Muscle of back (tissue), 11 donors: ENCODE measurements around the gene CAPN14. TPM values are rescaled to one million over a fixed set of nuclear protein-coding genes. Genes with fewer than 3 reads are reported as not detected.

ENCODE experiments used
- DNase-seq, 3 donors: peaks; one replicate each; pipeline versions ENCODE4 v3.0.0 to v3.0.0-alpha.2; 2013
- polyA plus RNA-seq, 10 donors: library from polyadenylated mRNA; unstranded; fragments of 120-200 nt; gene quantifications; one replicate each; pipeline ENCODE4 v1.2.1, GENCODE V29; 2013; ENCODE audit not compliant: insufficient read length in 10 of 10

The CAPN14 gene
- polyA plus RNA-seq, 10 donors: 0.04 to 0.11 (median 0.07) TPM; not detected in 6

DNA sequence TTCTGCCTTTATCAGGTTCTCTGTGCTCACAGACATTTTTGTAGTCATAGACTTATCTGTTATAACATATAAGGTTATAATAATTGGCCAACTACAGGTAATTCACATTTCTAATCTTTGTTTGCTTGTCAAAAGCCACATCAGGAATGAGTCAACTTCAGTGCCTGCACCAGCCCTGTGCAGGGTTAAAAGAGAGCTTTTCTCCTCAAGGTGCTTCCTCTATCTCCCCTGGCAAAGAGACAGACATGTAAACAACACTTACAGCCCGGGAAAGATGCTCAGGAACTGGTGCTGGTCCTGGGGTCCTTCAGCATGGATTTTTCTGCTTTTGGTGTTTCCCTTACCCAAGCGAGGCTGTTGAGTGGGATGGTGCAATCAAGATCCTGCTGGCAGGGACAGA is 9.0 kb upstream of the CAPN14 start:
- no peak for DNase-seq

DNA sequence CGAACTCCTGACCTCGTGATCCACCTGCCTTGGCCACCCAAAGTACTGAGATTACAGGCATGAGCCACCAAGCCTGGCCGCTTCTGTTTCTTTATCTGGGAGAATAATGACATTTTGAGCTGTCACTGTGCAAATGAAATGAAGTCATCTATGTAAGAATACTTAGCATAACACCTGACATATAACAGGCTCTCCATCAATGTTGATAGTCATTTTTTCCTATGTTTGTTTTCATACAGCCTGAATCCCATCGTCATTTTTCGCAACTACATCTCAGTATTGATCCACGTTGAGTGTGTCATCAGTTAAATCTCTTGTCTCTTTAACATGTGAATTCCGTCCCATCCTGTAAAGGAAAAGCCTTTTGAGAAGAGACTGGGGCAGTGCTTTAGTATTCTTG is 6.4 kb upstream of the CAPN14 start:
- DNase-seq: no peak

DNA sequence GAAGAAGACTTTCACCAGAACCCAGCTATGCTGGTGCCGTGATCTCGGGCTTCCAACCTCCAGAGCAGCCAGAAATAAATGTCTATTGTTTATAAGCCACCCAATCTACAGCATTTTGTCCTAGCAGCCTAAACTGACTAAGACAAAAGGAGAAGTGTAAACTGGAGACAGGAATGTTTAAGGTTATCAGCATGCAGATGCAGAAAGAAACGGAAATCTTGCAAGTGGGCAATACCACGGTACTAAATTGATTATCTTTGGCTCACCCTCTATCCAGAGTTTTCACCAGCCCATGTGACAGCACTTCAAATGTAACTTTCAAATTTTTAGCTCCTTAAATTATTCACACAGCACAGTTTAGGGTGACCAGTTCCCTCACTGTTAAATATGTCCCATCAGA is 5.7 kb upstream of the CAPN14 start:
- DNase-seq: no peak

DNA sequence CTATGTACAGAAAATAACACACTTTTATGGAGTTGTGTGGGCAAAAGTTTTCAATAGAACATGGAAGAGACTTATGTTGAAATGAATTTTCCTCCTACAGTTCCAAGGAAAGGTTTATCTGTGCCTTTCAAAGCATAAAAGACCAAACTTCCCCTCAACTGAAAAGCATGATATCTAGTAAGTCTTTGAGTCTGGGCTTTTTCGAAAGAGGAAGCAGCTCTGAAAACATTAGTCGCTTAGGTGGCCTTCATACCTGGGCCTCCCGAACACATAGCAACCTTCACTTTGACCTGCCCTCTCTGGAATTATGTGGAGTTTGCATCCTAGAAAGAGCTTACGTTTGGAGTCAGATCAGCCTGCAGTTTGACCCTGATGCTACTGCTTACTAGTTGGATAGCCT is 4.8 kb upstream of the CAPN14 start:
- DNase-seq: no peak

DNA sequence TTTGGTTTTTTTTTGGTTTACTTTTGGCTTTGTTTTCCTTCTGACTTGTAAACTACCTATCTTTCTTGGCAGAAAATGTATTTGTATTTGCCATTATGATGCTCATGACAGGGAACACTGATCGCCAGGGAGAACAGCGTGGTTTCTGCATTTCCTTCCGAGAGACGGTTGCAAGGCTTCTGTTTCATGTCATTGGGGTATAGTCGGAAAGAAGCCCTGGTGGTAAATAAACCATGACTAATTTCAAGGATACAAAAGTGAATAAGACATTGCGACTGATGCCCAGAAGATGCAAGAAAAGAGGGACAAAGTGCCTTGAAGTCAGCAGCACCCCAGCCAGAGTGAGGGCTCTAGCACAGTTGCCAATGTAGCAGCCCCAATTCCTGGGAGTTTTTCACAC is 4.2 kb upstream of the CAPN14 start:
- DNase-seq: no peak

DNA sequence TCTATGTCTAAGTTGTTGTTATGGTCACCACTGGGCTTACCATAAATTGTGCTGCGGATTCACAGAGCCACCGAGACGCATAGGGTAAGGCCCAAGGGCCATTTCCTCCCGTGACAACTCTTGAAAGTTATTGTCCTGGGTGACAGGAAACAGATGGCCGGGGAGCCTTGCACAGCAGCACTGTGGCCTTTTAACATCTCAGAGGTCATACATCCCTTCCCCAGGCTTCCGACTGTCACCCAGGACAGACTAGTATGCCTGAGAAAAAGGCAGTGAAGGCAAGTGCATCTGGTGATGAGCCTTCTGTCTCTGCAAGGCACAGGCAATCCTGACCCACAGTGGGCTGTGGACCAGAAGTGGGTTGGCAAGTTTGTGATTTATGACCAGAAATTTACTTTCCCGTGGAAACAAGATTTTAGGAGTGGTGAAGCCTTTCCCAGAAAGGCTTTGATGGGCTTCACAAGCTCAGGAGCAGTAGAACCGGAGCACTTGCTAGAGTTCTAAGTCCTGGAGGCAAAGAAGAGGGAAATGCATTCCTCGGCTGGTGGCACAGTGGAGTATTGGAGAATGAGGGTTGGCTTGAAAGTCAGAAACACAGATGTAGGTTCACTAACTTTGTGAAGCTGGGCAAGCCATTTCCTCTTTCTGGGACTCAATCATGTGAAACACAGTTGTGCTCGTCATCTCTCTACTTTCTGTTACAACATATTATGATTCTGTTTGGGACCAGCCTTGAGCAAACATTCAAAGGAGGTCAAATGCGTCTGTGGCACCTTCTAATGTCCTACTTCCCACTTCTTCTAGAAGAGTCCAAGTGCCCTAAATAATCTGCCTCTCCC is 2.0 kb upstream of the CAPN14 start:
- no peak for DNase-seq

DNA sequence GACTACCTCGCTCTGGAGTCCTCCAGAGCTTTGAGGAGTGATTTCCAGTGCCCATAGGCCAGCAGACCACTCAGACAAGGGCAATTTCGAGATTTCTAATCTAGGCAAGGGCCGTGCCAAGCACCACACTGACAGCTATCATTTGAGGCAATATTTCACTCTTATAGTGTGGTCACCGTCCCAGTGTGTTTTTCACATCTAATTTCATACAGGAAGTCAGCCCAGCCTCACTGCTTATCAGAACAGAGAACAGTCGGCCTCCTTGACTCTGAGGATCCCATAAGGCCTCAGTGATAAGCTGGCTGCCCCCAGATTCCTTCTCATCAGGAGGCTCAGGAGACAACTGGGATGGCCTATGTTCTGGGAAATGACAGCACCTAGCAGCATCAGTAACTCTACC is 581 bp downstream of the CAPN14 start:
- DNase-seq: no peak

DNA sequence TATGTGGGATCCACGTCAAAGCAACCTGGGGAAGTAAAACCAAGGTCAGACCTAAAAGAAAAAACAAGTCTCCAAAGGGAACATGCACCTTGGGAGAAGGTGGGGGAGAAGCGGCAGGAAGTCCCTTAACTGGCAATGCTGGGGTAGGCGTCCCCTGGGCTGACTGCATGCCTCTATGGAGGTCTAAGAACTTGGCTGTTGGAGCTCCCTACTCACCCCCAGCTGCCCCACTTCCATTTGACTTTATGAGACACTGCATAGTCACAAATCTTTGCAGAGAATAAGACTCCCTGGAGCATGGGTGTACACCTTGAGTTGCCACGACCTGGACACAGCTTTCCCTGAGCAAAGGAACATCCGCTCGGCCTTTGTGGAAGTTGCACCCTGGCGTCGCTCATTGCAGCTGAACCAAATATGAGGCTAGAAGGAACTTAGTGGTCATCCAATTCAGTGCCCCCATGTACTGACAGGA is 2.8 kb downstream of the CAPN14 start:
- DNase-seq: no peak

DNA sequence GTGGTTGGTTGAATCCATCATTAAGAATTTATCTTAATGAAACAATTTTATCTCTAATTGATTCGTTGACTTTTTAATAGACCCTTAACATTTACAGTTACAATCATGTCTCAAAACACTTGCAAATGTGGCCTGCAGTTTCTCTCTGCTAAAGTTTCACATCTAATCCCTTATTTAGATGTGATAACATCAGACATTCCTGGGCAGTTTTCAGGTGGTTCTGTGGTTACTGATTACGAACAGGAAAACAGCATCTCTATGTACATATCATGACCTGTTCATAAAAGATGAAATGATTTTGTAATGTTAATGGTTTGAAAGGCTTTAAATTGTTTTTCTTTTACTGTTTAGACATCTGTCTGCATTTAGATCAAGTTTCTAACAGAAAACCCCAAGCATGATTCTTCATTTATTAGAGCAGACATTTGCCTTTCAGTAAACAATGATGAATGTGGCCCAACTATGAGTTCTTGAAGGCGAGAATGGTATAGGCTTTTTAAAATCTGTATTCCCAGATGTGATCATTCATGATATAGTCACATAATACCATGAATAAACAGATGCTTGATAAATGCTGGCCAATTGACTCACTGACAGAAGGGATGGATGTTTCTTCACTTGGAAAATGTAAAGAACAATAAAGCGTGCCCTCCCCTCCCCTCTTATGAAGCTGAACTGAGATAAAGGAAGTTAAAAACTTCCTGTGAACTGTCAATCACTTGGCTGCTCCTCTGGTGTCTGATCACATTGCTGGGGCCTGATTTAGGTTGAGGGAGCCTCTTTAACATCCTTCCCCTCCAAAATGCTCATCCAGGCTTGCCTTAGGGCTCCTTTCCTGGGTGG is 3.5 kb downstream of the CAPN14 start:
- no peak for DNase-seq

DNA sequence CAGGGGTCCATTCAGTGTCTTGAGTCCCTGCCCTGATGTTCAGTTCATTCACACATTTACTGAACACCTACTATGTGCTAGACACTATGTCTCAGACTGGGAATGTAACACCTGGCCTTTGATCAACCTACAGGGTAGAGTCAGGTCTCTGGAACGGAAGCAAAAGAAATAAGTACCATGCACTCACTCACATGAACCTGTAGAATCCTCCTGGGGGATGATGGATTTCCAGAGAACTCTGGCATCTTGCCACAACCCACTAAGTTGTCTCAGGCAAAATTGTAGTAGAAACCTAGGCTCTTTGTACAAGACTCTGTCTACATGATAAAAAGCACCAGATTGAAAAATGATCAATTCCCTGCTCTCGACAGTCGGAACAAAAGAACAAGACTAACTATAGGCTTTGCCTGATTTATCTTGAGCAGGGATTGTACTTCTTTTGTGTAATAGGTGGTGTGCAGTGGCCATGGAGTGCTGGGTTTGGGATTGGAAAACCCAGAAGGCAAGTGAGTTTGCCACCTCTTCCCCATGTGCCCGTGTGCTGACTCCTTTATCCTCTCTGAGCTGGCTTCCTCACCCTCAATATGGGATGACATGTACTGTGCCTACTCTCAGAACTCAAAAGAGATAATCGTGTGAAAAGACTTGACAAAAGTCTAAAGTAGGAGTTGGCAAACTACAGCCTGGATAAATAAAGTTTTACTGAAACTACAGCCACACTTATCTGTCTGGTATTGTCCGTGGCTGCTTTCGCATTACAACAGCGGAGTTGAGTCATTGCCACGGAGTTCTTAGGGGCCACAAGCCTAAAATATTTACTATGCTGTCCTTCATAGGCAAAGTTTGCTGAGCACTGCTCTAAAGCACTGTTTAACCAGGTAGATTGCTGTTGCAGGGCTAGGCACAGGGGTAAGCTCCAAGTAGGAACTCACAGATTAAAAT is 4.4 kb downstream of the CAPN14 start:
- DNase-seq: no peak

DNA sequence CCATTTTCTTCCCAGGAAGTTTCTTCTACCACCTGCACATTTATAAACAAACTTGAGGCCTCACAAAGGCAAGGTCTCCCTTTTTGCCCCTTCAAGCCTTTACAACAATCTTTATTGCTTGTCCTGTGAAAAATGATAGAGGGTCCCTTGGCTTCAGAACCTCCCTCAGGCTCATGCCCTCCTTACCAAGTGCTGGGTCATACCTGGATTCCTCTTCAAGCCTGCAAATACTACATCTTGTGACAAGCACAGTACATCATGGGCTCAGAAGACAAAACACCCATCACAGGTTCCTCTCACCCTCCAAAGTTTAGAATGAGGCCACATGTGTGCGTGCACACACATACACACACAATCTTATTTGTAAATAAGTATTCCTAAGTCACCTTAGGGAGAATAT is 9.1 kb downstream of the CAPN14 start:
- DNase-seq: no peak

DNA sequence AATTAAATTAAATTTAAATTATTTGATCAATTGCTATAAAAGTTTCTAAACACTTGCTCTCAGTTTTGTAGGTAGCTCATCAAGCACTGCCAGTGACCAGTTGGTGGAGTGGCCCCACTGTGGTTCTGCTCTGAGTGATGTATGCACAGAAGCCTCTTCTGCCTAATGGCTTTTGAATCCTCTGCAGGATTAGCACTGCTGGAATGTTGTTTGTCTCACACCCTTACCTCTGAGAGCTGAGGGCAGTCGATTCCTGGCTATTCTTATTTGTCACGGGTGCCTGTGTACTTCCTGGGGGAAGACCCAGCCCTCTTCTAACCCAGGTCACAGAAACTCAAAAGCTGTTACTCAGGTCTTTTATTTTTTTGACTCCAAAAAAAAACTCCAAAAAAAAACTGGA is 9.5 kb downstream of the CAPN14 start:
- DNase-seq: no peak

DNA sequence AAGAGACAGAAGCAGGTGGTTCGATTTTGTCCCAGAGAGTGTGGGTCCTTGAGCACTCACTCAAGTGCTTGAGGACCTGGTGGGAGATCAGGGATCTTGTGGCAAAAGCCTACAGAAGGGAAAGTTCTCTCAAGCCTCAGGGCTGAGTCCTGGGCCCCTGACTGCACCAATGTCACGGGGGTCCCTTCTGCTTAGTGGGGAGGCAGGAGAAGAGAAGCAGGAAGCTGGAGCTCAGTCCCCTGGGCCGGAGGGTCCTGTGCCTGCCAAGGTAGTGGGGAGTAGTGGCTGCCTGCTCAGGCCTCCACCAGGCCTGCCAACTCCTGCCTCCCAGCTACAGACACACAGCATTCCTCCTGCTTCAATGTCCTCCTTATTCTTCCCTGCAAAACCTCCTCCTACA is 11.7 kb downstream of the CAPN14 start:
- no peak for DNase-seq

DNA sequence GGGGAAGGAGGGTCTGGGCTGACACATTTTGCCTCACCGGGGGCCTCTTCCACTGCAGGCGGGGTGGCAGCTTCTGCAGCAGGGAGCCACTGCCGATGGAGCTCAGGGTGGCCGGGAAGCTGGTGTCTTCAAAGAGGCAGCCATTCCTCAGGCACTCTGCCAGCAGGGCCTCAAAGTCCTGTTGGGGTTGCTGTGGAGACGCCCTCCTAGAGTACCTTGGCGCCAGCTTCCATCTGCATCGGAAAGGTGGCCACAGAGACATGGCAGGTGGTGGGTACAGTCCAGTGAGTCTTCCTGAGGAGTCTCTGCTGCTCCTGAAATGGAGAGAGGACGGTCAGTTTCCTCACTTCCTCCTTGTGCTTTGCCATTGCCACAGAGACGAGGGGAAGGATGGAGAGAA is 12.1 kb downstream of the CAPN14 start:
- no peak for DNase-seq

DNA sequence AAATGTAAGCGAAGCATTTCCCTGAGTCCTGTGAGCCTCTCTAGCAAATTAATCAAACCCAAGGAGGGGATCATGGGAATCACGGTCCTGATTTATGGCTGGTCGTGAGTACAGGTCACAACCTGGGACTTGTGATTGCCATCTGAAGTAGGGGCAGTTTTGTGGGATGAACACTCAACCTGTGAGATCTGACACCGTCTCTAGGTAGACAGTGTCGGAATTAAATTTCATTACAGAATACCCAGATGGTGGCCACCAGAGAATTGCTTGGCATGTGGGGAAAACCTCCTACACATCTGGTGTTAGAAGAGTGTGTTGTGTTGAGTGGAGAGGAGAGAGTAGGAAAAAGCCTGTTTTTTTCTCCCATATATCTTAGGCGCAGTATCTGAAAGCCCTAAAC is 12.5 kb downstream of the CAPN14 start:
- no peak for DNase-seq

DNA sequence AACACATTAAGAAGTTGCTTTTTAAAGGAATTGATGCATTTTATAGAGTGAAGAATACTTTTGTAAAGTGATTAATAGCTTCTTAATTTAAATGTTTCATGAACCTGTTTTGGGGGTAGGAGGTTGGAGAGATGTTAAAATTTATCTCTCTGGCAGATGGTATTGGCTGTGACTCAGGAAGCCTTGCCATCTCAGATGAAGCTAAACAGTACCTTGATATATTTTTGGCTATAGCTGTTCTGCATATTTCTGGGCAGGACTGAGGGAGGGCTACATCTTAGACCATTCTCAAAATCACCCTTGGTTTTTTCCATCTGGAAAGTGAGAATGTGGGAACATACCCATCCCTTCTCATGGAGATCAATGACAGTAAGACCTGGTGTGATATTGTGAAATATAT is 13.4 kb downstream of the CAPN14 start:
- no peak for DNase-seq

DNA sequence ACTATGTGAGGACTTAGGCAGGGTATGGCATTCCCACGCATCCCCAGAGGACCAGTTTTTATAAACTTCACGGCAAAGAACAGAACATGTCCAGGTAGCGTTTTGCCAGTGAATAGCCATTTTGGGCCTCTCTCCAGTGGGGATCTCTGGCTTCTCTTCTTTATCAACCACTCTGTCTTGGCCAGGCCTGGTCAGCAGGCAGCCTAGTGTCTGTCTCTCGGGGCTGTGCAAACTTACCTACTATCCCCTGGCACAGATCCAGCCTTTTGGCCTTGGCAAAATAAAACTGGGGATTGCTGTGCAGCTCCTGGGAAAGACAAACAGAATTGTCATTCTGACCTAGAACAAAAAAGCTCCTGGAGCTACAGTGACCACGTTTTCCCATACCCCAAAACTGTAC is 14.5 kb downstream of the CAPN14 start:
- DNase-seq: no peak

DNA sequence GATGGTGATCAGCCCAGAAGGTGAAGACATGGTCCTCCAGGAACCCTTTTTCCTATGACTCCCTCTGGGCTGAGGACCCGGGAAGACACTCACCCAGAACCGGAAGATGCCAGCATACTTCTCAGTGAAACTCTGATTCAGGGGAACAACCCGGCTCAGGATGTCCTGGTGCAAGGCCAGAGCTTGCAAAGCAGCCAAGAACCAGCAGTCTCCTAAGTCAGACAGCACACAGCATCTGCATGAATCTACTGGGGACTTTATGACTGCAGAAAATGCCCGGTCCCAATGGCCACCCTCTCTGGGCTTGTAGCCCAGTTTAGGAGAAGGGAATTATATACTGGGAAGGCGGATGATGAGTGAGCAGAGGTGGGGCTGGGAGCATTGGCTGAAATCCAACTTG is 15.3 kb downstream of the CAPN14 start:
- no peak for DNase-seq

DNA sequence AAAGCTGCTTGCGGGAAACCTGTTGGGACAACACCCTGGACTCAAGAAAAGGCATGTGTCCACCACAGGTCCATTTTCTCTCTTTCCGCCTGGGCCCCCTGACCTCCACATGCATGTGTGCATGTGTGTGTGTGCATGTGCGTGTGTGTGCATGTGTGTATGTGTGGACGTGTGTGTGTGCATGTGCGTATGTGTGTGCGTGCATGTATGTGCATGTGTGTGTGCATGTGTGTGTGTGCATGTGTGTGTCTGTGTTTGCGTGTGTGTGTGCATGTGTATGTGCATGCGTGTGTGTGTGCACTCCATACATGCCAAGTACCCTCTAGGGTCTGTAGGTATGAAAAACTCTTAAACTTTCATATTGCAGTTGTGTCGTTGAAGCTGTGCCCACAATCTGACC is 16.3 kb downstream of the CAPN14 start:
- DNase-seq: no peak

DNA sequence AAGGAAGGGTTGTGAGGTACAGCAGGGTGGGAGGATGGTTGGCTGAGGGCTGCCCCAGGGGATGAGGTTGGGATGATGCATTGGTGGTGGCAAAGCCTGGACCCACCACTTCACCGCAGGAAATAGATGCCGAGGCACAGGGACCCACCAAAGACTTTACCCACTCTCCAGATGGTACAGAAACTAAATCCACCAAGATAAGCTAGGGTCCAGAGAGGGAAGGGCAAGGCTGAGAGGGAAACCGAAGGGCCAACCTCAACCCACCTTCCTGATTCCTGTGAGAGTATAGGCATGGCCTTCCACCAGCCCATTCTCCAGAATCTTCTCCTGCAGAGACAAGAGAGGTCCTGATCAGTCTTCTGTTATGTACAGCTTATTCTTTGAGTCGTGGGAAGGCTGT is 18.1 kb downstream of the CAPN14 start:
- DNase-seq: no peak

DNA sequence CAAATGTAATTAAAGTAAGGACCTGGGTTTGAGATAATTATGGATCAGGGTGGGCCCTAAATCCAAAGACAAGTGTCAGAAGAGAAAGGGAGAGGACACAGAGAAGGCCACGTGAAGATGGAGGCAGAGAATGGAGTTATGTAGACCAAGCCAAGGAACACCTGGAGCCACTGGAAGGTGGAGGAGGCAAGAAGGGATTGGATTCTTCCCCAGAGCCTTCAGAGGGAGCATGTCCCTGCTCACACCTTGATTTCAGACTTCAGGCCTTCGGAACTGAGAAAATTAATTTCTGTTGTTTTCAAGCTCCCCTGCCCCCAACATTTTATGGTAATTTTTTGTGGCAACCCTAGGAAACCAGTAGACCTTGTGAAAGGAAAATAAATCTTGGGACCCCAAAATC is 19.6 kb downstream of the CAPN14 start:
- DNase-seq: no peak

DNA sequence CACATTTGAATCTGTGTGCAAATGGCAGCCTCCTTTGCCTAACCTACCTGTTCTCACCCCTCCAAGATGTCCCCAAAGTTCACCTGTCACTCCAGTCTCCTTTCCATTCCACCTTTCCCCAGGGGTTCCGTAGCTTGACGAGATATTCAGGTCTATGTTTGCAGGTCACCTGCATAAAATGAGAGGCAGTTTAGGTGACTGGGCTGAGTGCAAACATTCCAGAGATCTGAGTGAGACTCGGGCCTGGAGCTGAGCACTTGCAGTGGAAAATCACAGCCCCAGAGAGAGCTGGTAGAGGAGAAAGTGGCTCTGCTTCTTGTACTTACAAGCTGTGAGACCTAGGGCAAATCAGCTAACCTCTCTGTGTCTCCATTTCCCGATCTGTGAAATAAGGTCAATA is 20.1 kb downstream of the CAPN14 start:
- DNase-seq: no peak
